ENCODE data around the gene POU4F3.

Gene POU4F3

GRCh38 chr5:146345578-146346366, 7.1 kb downstream of the POU4F3 start:
- TF ChIP-seq CTCF (IDR thresholded peaks at IDR 0.05; ENCODE audit: low read depth, low read length) (no peak), EZH2phosphoT487 (IDR thresholded peaks at IDR 0.05; ENCODE audit: low read depth) (no peak)
- Histone ChIP-seq H3K36me3 (replicated peaks; ENCODE audit: low read depth, low read length) (no peaks in the 10 kb centered on the region), H3K9me3 (ENCODE audit: insufficient read depth, low read length) (no peaks in the 10 kb centered on the region), H2AFZ (ENCODE audit: low read depth, low read length) (no peak overlapping the region), H4K20me1 (ENCODE audit: insufficient read depth, low read length) (no peaks in the 10 kb centered on the region), H3K79me2 (ENCODE audit: low read length) (no peaks in the 10 kb centered on the region), H3K27me3 (ENCODE audit: low read depth, low read length) (no peaks in the 10 kb centered on the region), H3K27ac (ENCODE audit: low read length) (no peak overlapping the region), H3K4me2 (ENCODE audit: low read length) (no peak overlapping the region), H3K9ac (ENCODE audit: low read length) (no peak overlapping the region), H3K4me3 (ENCODE audit: low read length) (no peak overlapping the region), H3K4me1 (ENCODE audit: low read length) (no peaks in the 10 kb centered on the region)

- Histone ChIP-seq H3K9me3 (ENCODE audit: insufficient read depth, low read length) (no peaks in the 10 kb centered on the region), H3K4me3 (ENCODE audit: low read length) (no peak overlapping the region), H4K20me1 (ENCODE audit: insufficient read depth, low read length) (no peaks in the 10 kb centered on the region), H2AFZ (ENCODE audit: low read depth, low read length) (no peak overlapping the region), H3K27ac (ENCODE audit: low read length) (no peak overlapping the region), H3K9ac (ENCODE audit: low read length) (no peak overlapping the region), H3K4me2 (ENCODE audit: low read length) (no peak overlapping the region), H3K27me3 (ENCODE audit: low read depth, low read length) (no peaks in the 10 kb centered on the region), H3K36me3 (replicated peaks; ENCODE audit: low read depth, low read length) (no peaks in the 10 kb centered on the region), H3K79me2 (ENCODE audit: low read length) (no peaks in the 10 kb centered on the region), H3K4me1 (ENCODE audit: low read length) (no peaks in the 10 kb centered on the region)
- TF ChIP-seq CTCF (IDR thresholded peaks at IDR 0.05; ENCODE audit: low read depth, low read length), result no peak
- TF ChIP-seq EZH2phosphoT487 (IDR thresholded peaks at IDR 0.05; ENCODE audit: low read depth), result no peak
Observed at GRCh38 chr5:146357126-146357525, 18.5 kb downstream of the POU4F3 start.

DNA sequence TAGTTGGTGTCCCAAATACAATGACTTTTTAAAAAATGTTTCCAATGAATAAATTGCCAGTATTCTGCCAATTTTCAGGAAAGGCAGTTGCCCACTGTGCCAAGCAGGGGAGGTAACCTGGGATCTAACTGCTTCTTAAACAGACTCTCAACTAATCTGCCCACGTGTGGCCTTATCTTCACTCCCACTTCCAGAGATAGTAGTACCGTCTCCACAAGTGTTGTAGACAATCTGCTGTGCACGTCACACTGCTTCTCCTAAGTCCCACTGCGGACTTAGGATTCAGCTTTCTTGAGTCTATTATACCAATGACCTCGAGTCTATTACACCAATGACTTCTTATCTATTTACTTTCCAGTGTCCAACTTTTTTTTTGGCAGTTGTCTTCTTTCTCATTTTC, 21.2 kb downstream of the POU4F3 start:
- TF ChIP-seq EZH2phosphoT487 (IDR thresholded peaks at IDR 0.05; ENCODE audit: low read depth) (no peak), CTCF (IDR thresholded peaks at IDR 0.05; ENCODE audit: low read depth, low read length) (no peak)
- Histone ChIP-seq H3K79me2 (ENCODE audit: low read length) (no peaks in the 10 kb centered on the region), H3K9ac (ENCODE audit: low read length) (no peak overlapping the region), H2AFZ (ENCODE audit: low read depth, low read length) (no peak overlapping the region), H3K27me3 (ENCODE audit: low read depth, low read length) (no peaks in the 10 kb centered on the region), H3K4me3 (ENCODE audit: low read length) (no peak overlapping the region), H3K9me3 (ENCODE audit: insufficient read depth, low read length) (no peaks in the 10 kb centered on the region), H3K4me1 (ENCODE audit: low read length) (no peaks in the 10 kb centered on the region), H3K27ac (ENCODE audit: low read length) (no peak overlapping the region), H3K36me3 (replicated peaks; ENCODE audit: low read depth, low read length) (no peaks in the 10 kb centered on the region), H4K20me1 (ENCODE audit: insufficient read depth, low read length) (no peaks in the 10 kb centered on the region), H3K4me2 (ENCODE audit: low read length) (no peak overlapping the region)

- Histone ChIP-seq H3K9me3 (ENCODE audit: insufficient read depth, low read length) (no peaks in the 10 kb centered on the region), H3K27ac (ENCODE audit: low read length) (no peak overlapping the region), H3K4me2 (ENCODE audit: low read length) (no peak overlapping the region), H2AFZ (ENCODE audit: low read depth, low read length) (no peak overlapping the region), H4K20me1 (ENCODE audit: insufficient read depth, low read length) (no peaks in the 10 kb centered on the region), H3K4me1 (ENCODE audit: low read length) (no peaks in the 10 kb centered on the region), H3K79me2 (ENCODE audit: low read length) (no peaks in the 10 kb centered on the region), H3K9ac (ENCODE audit: low read length) (no peak overlapping the region), H3K27me3 (ENCODE audit: low read depth, low read length) (no peaks in the 10 kb centered on the region), H3K36me3 (replicated peaks; ENCODE audit: low read depth, low read length) (no peaks in the 10 kb centered on the region), H3K4me3 (ENCODE audit: low read length) (no peak overlapping the region)
- TF ChIP-seq EZH2phosphoT487 (IDR thresholded peaks at IDR 0.05; ENCODE audit: low read depth) (no peak), CTCF (IDR thresholded peaks at IDR 0.05; ENCODE audit: low read depth, low read length) (no peak)
Observed at GRCh38 chr5:146363161-146363874, 24.7 kb downstream of the POU4F3 start.
